ENCODE measurements around the gene CACNA1F. TPM values are rescaled to one million over a fixed set of nuclear protein-coding genes. Genes with fewer than 3 reads are reported as not detected.

Gene CACNA1F
- total RNA-seq, 1 experiment from 2014 or later: not detected

GRCh38 chrX:49243166-49243565 is 10.0 kb upstream of the CACNA1F start:
- intact Hi-C loops (cut with micrococcal nuclease; ENCODE audit: unreplicated experiment): no loop called here
- POLR2A ChIA-PET: no interaction called here

GRCh38 chrX:49242545-49243066 is 9.5 kb upstream of the CACNA1F start:
- intact Hi-C loops (cut with micrococcal nuclease; ENCODE audit: unreplicated experiment) (no loop called here), in situ Hi-C loops (cut with HindIII; ENCODE audit: low pct_unique_long_range_greater_than_20kb, low sequenced_read_pairs) (no loop called here)
- no peaks in the 10 kb centered on the region for H3K9me3 ChIP-seq (ENCODE audit: control insufficient read depth, insufficient read depth, low read depth, low read length)
- ATAC-seq: no peak
- DNase-seq (ENCODE audit: low read depth, low spot score): no peak
- H3K4me3 ChIP-seq (ENCODE audit: low read depth in 2 of 2, low read length in 2 of 2): no peak overlapping the region
- ChIA-PET POLR2A (no interaction called here), CTCF (no interaction called here)
- BruUV-seq (replicated peaks): no TSS peak
- H3K27me3 ChIP-seq (ENCODE audit: control insufficient read depth, insufficient read depth, low read length): no peaks in the 10 kb centered on the region
- no peak overlapping the region for H3K27ac ChIP-seq (ENCODE audit: low read length)
- H3K36me3 ChIP-seq (ENCODE audit: control insufficient read depth, insufficient read depth, low read length): no peaks in the 10 kb centered on the region
- H3K4me1 ChIP-seq (ENCODE audit: control insufficient read depth, insufficient read depth, low read length): no peaks in the 10 kb centered on the region
- no peak for TF ChIP-seq REST (IDR thresholded peaks at IDR 0.05; ENCODE audit: insufficient read depth in 1 of 2, low read depth in 2 of 2, low read length in 1 of 2)
- no peak for TF ChIP-seq POLR2AphosphoS5 (IDR thresholded peaks at IDR 0.05; ENCODE audit: low read depth, low read length)
- TF ChIP-seq SIN3A (IDR thresholded peaks at IDR 0.05; ENCODE audit: borderline replicate concordance, insufficient read depth, low read depth, low read length): no peak

More at GRCh38 chrX:49243166-49243565, 10.0 kb upstream of the CACNA1F start:
- TF ChIP-seq CTCF (IDR thresholded peaks at IDR 0.05) (no peak), TCF7L2 (IDR thresholded peaks at IDR 0.05; ENCODE audit: low read depth, low read length) (no peak), REST (IDR thresholded peaks at IDR 0.05; ENCODE audit: insufficient read depth in 1 of 2, low read depth in 2 of 2, low read length in 1 of 2) (no peak), SIN3A (IDR thresholded peaks at IDR 0.05; ENCODE audit: borderline replicate concordance, insufficient read depth, low read depth, low read length) (no peak), POLR2AphosphoS5 (IDR thresholded peaks at IDR 0.05; ENCODE audit: low read depth, low read length) (no peak)
- CTCF ChIA-PET: no interaction called here
- Histone ChIP-seq H3K27ac (ENCODE audit: low read length) (no peak overlapping the region), H3K27me3 (ENCODE audit: control insufficient read depth, insufficient read depth, low read length) (no peaks in the 10 kb centered on the region), H3K4me1 (ENCODE audit: control insufficient read depth, insufficient read depth, low read length) (no peaks in the 10 kb centered on the region), H3K36me3 (ENCODE audit: control insufficient read depth, insufficient read depth, low read length) (no peaks in the 10 kb centered on the region), H3K9me3 (ENCODE audit: control insufficient read depth, insufficient read depth, low read depth, low read length) (no peaks in the 10 kb centered on the region), H3K4me3 (ENCODE audit: low read depth in 2 of 2, low read length in 2 of 2) (no peak overlapping the region)
- DNase-seq (ENCODE audit: low read depth, low spot score) (no peak), ATAC-seq (no peak)
- in situ Hi-C loops (cut with HindIII; ENCODE audit: low pct_unique_long_range_greater_than_20kb, low sequenced_read_pairs): no loop called here
- BruUV-seq (replicated peaks): no TSS peak
